EH (cell line): ENCODE data around the gene EBLN1.
"Not testable (repeated sequence)": the region's sequence is repeated elsewhere in the genome, so short reads cannot be mapped to it uniquely, and the experiment has no call there.

Experiments used
- DNase-seq: peaks from one replicate; pipeline ENCODE4 v3.0.0-alpha.2; 2015; ENCODE audit warnings: low read depth

Gene EBLN1

DNA sequence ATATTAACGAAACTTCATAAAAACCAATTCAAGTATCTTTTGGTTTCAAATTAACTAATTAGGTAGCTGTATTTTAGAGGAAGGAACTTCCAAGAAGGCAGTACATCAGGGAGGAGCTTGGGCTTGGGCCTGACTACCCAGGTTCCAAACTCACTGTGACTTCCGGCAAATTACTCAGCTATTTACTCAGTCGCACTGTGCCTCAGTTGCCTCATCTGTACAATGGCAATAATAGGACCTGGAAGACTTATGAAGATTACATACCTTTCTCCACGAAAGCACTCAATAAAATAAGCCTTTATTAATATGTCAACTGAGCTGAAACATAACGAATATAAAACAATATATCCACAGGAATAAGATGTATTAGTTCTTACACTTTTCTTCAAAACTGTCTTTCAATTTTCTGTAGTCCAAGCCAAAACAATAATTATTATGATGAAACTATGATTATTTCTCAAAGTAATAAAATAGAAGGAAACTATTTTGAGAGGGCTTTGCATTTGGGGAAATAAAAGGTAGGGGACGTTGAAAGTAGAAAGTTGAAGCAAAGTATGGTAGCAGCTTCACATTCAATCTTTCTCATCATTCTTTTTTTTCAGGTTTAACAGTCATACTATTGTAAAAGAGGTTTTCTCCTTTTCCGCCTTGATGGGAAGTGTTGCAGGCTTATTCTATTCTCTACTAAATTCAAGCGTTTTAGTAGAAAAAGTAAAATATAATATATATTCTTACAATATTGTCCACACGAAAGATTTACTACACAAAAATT is 10.5 kb upstream of the EBLN1 start:
- DNase-seq: no peak

DNA sequence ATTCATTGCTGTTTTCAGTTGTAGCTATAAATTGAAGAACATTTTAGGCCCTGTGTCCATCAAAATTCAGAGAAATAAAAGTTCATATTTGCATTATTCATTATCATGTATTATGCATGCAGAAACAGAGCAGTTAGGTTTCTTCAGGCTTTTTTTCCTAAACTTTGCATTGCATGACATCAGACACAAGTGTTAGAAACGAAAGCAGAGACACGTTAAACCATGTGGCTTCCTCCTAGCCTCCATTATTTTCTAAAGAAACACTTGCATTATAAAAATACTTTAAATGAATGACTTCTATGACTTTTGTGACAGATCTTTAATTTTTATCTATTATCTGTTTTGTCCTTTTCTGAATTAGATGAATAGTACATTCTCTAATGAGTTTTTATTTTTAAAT is 8.8 kb upstream of the EBLN1 start:
- DNase-seq: no peak

DNA sequence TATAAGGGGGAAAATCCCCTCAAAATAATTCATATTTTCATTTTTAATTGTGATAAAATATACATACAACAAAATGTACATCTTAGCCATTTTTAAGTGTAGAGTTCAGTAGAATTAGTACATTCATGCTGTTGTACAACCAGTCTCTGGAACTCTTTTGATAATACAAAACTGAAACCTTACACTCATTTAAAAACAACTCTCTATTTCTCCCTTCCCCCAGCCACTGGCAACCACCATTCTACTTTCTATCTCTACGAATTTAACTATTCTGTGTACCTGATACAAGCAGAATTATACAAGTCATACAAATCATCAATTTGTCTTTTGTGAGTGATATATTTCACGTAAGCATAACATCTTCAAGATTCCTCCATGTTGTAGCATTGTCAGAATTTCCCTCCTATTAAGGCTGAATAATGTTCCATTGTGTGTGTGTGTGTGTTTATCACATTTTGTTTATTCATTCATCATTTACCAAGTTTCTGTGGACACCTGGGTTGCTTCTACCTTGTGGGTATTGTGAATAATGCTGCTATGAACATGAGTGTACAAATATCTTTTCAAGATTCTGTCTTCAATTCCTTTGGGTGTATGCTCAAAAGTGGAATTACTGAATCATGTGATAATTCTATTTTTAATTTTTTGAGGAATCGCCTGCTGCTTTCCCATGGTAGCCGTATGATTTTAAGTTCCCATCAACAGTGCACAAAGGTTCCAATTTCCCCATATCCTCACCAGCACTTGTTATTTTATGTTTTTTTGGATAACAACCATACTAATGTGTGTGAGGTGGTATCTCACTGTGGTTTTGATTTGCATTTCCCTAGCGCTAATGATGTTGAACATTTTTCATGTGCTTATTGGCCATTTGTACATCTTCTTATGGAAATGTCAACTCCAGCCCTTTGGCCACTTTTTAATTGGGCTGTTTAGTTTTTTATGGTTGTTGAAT is 4.7 kb upstream of the EBLN1 start:
- DNase-seq: no peak

DNA sequence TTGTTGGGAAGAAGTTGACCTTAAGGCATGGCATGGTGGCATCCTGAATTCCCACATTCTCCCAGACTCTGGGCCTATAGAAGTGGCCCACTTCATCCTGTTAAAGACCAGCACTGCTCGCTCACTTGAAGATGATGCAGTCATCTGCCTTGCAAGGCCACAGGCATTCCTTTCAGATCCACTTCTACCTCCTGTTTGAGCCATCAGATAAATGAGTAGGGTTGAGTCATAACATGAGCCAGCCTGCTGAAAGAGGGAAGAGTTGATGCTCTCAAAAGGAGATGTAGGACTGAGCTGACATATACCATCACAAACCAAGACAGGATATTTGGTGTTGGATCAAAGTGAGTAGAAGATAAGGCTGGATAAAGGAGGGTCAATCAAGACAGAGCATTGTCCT is 1.5 kb upstream of the EBLN1 start:
- peak; percentile 4 for DNase-seq

DNA sequence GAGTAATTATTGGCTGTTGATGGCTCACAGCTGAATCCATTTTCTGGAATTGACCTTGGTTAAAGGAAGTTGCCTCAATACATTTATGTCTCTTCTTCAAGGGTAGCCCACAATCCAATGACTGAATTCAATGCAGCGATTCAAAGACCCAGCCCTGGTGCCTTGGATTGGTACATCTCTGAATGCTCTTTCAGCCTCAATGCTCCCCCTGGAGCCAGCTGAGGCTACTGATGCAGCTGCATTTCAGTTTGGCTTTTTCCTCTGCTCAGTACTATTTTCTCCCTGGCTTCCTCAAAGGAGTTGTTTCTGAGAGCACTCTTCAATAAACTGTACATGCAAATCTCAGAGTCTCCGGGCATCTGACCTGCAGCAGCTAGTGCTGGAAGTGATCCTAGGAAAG is 633 bp upstream of the EBLN1 start:
- DNase-seq: no peak

DNA sequence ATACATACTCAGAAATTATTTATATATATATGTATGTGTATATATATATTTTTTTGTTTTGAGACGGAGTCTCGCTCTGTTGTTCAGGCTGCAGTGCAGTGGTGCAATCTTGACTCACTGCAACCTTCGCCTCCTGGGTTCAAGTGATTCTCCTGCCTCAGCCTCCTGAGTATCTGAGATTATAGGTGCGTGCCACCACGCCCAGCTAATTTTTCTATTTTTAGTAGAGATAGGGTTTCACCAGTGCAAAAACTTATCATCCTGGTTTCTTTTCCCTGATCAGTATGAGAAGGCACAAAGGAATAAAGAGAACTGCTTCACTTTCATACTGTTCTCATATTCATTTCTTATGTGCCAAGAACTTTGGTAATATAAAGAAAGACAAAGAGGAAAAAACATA is 731 bp downstream of the EBLN1 start:
- not testable (repeated sequence) for DNase-seq

DNA sequence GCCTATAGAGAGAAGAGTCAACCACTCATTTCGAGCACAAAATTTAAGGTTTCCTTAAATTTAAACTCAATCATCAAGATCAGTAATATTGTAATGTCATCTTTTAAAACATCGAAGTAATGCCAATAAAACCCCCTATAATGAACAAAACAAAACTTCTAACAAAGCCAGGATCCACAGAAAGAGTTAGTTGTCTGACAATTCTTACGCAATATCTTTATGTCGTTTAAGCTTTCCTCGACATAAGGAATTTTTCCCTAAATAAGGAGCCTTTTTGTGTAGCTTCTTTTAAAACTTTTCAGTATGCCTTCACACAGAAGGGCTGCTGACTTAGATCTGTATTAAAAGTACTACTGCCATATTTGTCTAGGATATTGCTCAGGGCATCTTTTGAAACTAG is 7.5 kb downstream of the EBLN1 start:
- DNase-seq: no peak

DNA sequence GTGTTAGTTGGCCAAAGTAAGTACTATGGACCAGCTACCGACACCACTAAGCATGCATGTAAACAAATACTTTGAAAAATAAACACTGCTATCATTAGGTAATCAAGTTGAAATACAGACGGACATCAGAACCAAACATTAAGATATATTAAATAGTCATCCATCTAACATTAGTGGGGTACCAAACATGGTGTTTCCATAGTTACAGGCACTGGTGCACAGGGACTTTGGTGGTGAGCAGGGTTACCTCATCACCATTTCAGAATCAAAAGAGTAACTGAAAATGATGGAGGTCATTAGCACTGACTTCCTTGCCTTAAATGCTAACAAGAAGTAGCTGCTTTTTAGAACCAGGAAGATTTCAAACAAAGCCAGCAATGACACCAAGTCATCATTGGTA is 23.9 kb downstream of the EBLN1 start:
- no peak for DNase-seq

DNA sequence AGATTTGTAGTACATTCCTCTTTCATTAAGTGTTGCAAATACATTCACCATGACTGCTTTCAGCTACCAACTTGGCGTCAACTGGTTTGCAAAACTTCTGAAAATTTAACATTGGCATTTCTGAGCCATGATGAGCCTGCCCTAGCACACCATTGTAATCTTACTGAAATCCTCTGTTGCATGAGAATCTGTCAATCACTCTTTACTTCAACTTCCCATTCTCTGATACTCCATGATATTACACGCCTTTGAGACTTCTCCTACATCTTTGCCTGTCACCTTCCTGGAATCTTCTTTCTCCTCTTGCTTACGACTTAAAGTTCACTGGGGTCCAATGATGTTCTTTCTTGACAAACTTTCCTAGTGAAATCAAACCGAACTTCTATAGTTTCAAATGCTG is 32.2 kb downstream of the EBLN1 start:
- DNase-seq: no peak

DNA sequence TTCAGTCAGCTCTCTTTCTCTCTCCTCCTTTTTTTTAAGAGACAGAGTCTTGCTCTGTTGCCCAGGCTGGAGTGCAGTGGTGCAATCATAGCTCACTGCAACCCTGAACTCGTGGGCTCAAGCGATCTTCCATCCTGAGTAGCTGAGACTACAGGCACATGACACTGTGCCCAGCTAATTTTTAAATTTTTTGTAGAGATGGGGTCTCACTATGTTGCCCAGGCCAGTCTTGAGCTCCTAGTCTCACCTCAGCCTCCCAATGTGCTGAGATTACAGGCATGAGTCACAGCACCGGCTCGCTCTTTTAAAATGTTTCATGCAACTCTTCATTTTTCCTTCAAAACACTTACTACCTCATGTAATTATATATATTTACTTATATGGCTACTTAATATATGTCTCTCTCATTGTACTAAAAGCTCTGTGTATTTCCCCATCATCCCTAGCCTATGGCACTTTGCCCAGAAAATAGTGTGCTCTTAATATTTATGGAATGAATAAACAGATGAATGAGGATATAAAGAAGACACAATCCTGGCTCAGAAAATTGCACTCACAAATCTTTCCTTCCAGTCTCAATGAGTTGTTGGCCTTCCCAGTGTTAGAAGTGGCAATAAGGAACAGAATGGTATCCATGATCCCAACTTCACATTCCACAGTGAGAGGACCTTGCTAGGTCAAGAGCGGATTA is 33.9 kb downstream of the EBLN1 start:
- peak; percentile 11 for DNase-seq

DNA sequence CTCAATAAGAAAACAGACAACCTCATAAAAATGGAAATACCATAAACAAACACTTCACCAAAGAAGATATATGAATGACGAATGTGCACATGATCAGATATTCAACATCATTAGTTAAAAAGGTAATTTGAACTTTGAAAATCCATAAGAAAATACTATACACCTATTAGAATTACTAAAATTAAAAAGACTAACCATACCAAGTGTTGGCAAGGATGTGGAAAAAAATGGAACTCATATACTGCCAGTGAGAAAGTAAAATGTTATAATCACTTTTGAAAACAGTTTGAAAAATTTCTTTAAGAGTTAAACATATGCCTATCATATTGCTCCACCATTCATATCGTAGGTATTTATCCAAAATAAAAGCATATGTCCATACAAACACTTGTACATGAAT is 37.1 kb downstream of the EBLN1 start:
- DNase-seq: no peak

DNA sequence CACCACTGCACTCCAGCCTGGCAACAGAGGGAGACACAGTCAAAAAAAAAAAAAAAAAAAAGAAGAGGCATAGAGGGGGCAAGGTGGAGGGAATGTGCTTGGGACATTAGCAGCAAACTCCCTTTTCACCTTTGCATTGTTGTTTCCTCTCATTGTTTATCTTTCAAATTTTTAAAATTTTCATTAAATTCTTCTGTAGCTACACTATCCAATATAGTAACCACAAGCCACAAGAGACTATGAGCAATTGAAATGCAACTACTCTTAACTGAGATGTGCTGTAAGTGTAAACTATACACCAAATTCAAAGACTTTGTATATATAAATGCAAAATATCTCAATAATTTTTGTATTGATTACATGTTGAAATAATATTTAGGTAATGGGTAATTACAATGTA is 43.4 kb downstream of the EBLN1 start:
- DNase-seq: no peak

DNA sequence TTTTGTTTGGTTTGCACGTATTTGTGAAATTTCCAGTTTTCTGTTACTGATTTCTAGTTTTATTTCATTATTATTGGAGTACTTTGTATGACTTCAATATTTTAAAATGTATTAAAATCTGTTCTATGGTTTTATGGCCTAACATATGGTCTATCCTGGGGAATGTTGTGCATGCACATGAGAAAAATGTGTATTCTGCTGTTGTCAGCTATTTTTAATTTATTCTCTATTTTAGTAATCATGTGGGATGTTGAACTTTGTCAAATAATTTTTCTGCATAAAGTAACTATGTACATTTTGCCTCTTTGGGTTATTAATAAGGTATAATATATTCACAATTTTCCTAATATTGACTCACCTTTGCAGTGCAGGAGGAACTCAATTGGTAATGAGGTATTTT is 46.7 kb downstream of the EBLN1 start:
- no peak for DNase-seq

DNA sequence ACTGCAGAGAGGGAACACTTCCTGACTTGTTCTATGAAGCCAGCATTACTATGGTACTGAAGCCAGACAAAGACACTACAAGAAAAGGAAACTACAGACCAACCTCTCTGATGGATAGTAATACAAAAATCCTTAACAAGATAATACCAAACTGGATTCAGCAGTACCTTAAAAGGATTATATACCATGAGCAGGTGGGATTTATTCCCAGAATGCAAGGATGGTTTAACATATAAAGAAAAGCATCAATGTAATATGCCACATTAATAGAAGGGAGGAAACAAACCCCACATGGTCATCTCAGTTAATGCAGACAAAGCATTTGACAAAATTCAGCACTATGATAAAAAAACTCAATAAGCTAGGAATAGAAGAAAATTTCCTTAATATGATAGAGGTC is 47.2 kb downstream of the EBLN1 start:
- DNase-seq: no peak

DNA sequence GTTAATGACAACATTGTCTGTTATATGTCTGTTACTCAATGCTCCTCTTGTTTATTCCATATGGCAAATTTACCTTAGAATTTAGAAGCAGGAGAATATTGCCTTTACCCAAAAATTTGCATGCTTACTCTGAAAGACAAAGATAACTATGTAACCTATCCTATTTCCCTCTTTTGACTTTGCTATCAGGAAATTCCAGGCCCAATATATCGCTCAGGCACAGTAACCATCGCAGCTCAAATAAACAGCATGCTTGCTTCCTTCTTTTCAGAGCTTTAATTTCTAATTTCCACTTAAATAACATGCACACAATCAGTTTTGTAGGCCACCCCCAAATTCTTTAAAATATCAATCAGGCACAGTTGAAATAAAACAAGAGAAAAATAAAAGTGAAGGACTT is 57.8 kb downstream of the EBLN1 start:
- no peak for DNase-seq

DNA sequence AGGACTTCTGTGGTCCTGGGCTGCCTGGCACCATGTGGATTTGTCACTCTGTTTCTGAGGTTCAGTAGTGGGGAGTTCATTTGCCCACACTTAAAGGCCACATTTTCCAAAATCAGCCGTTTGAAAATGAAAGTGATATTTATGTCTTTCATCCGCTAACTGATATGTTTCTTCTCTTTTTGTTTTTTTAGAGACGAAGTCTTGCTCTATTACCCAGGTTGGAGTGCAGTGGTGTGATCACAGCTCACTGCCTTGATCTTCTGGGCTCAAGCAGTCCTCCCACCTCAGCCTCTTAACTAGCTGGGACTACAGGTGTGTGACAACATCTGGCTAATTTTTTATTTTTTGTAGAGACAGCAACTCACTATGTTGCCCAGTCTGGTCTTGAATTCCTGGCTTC is 58.6 kb downstream of the EBLN1 start:
- no peak for DNase-seq
